MM.1S (cell line): Measurements from ENCODE around the gene DCP1B.

Experiments used
- CTCF ChIP-seq: fragments of 300-600 bp; sonication (generic); IDR thresholded peaks from 2 replicates; pipeline ENCODE4 v1.5.1; 2016; ENCODE audit warnings: antibody characterized with exemption, low read length, mixed read lengths
- EZH2 ChIP-seq: fragments of 300-600 bp; sonication (generic); optimal IDR thresholded peaks from 2 replicates; pipeline ENCODE3; 2017; ENCODE audit warnings: low read depth, mild to moderate bottlenecking, antibody characterized with exemption, low read length, mixed read lengths
- EZH2phosphoT487 ChIP-seq: fragments of 300-600 bp; sonication (generic); IDR thresholded peaks from 2 replicates; pipeline ENCODE4 v1.6.1; 2018; ENCODE audit warnings: antibody characterized with exemption, low read length

- no peak for TF ChIP-seq CTCF
- TF ChIP-seq EZH2phosphoT487 = no peak
- no peak for TF ChIP-seq EZH2
Observed at GRCh38 chr12:1948883-1949282, 55.4 kb downstream of the DCP1B start.
